IPS DF 4.7 (cell line): ENCODE measurements around the gene SAMD4A.

Experiments
- DNase-seq: peaks from one replicate; pipeline ENCODE4 v3.0.0-alpha.2; 2013; ENCODE audit warnings: low spot score; ENCODE audit errors: extremely low read depth

The SAMD4A gene

GRCh38 chr14:54700717-54701116, 133.8 kb downstream of the SAMD4A start:
- DNase-seq = no peak

GRCh38 chr14:54702014-54702491, 135.1 kb downstream of the SAMD4A start:
- DNase-seq = no peak

- no peak for DNase-seq
These were observed 135.6 kb downstream of the SAMD4A start for GRCh38 chr14:54702492-54702891.

GRCh38 chr14:54703082-54703481, 136.2 kb downstream of the SAMD4A start:
- DNase-seq = no peak

DNA sequence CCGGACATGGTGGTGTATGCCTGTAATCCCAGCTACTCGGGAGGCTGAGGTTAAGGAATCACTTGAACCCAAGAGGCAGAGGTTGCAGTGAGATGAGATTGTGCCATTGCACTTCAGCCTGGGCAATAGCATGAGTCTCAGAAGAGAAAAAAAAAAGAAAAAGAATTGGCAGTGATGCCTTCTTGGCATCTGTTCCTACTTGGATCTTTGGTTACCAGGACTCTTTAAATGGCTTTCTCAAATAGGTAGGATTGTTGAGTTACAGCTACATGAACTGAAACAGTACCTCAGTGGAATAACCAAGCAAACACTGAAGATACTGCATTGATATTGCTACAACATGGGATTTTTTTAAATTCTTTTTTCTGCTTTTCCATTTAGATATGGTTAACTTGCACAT, 136.8 kb downstream of the SAMD4A start:
- no peak for DNase-seq

DNA sequence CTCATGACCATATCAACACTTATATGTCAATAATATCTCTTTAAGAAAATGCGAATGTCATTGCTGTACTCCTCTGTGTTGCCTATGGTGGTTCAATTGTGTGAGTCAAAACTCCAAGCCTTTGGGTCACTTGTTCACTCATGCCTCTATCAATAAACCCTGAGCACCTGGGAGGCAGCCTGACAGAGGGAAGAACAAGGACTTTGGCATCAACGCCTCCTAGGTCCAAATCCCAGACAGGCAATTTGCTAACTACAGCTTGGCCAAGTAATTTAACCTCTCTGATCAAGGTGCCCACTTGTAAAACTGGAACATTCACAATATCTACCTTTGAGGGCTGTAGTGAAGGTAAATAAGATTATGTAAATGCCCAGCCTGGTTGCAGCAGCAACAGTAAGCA, 137.8 kb downstream of the SAMD4A start:
- no peak for DNase-seq

DNA sequence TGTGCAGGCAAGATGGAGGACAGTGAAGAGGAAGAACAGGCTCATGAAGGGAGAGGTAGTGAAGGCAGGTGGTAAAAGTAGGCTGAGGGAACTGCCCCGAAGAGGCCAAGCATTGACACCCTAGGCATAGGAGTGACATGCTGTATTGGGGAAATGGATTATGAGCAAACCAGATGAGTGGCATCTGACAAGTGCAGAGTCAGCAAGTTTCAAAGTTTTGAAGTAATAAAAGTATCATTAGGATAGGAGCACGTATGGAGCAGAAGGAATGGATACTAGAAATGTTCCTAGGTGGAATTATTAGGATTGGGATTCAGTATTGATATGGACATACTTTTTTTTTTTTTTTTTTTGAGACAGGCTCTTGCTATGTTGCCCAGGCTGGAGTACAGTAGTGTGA, 139.8 kb downstream of the SAMD4A start:
- DNase-seq = no peak

DNA sequence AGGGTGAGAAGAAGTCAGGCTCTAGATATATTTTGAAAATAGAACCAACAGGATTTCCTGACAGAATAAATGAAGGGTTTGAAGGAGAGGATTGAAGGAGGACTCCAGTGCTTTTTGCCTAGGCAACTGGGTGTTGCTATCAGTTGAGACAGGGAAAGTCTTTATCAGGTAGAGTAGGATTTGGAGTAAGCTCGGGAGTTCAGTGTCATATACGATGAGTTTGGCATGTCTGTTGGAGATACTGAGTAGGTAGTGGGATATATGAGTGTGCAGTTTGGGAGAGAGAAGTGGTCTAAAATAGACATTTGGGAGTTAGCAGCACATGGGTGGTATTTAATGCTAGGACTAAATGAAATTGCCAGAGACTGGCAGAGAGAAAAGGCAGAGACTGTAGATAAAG, 141.2 kb downstream of the SAMD4A start:
- DNase-seq = no peak

- DNase-seq = no peak
These were observed 142.1 kb downstream of the SAMD4A start for GRCh38 chr14:54708982-54709381.

DNA sequence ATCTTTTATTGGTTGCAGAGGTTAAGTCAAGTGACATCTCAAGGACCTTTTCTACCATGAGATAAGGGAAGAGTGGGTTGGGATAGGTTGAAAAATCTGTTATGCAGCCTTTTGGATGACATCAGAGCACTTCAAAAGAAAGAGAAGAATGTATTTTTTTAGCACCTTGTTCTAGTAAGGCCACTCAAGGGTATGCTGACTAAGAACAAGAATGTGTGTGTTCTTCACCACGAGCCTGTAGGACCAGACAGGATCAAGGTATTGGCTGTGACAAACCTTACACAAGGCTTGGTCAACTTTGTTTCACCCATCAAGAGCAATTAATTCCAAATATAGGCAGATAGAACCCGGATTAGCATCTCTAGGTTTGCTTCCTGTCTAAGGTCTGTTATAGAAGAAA, 142.5 kb downstream of the SAMD4A start:
- no peak for DNase-seq

DNA sequence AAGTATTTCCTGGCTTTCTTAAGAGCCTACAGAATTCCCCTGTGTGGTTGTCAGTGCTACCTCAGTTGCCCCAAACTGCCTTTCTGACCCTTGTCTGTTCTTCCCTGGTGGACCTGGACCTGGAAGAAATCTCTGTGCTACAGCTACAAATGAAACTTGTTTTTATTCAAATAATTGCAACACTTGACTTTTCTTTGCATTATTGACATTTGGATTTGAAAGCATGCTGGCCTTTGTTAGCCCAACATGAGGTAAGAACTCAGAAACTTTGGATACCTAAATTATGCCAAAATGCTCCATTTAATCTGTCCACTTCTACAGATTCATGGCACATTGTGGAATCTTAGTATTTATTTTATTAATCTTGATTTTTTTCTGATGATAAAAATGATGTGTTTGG, 142.9 kb downstream of the SAMD4A start:
- no peak for DNase-seq

DNA sequence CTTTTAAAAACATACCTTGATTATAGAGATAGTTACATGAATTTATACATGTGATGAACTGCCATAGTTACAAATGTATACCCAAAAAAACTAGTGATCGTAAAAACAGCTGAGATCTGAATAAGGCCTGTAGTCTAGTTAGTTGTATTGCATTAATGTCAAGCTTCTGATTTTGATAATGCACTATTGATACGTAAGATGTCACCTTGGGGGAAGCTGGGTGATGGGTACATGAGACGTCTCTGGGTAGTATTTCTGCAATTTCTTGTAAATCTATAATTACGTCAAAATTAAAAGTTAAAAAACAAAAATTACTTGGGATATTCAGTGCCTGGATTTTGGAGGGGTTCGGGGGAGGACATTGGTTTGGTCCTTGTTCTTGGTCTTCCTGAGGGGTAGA, 144.4 kb downstream of the SAMD4A start:
- DNase-seq = no peak

DNA sequence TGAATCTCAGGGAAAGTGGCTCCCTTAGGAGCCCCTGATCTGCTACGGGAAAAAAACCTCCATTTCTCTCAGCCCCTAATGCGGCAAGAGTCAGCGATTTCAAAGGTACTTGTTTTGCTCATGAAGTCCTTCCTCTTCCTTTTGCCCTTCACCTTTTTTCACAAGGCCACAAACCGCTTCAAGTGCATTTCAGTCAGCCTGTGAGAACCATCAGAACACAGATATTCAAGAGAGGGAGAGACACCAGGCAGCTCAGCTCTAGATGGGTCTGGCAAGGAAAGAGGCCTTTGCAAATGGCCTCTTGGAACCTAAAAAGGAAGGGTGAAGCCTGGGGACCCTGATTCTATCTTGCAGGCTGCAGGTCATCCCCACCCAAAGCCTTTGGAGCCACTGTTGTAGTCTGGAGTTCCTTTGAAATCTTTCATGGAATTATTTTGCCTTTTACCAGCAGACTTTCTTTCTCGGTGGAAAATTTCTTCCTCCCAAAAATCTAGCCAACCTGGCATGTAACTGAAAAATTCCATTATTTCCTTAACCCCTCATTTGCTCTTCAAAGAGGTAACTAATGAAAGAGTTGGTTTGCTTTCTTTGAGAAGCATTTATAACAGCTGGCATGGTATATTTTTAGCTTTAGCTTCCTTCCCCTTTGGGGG, 145.0 kb downstream of the SAMD4A start:
- DNase-seq = no peak

- no peak for DNase-seq
These were observed 145.7 kb downstream of the SAMD4A start for GRCh38 chr14:54712465-54713200.

GRCh38 chr14:54713379-54713778, 146.5 kb downstream of the SAMD4A start:
- no peak for DNase-seq

- no peak for DNase-seq
These were observed 148.3 kb downstream of the SAMD4A start for GRCh38 chr14:54715239-54715638.

GRCh38 chr14:54715811-54716210, 148.9 kb downstream of the SAMD4A start:
- no peak for DNase-seq

GRCh38 chr14:54716862-54717261, 149.9 kb downstream of the SAMD4A start:
- DNase-seq = no peak

DNA sequence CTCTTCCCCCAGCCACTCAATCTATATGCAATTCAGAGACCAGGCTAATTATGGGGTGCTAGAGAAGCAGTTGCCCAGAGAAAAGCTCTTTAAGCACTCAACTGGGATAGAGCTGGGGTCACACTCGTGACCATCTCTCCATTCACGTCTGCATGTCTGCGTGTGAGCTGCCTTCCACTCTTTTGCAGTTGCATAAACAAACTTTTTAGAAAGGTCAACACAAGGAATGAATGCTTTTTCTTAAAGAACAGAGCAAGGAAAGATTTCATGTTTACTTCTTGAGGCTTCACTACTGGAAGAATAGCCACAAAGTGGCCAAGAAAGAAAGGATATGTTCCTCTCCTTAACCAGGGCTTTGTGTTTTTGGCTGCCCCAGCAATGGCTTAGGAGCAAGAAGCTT, 151.1 kb downstream of the SAMD4A start:
- no peak for DNase-seq

DNA sequence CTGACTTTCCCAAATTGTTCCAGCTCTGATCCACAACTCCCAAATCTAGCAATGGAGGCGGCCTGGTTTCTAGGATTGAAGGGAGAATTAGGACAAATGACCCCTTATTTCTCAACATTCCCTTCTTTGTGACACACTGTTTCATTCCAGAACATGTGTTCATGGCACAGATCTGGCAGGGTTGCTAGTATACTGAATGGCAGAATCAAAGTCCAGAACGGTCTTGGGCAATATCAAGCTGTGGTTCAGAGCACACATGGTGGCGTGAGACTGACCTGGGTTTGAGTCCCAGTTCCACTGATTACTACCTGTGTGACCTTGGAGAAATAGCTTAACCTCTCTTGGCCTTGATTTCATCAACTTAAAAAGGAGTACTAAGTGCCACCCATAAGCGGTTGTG, 152.5 kb downstream of the SAMD4A start:
- no peak for DNase-seq

GRCh38 chr14:54722791-54723432, 156.0 kb downstream of the SAMD4A start:
- DNase-seq = no peak

GRCh38 chr14:54724123-54724522, 157.2 kb downstream of the SAMD4A start:
- no peak for DNase-seq
